ENCODE measurements around the gene PPA2.
"Not testable (repeated sequence)": the region's sequence is repeated elsewhere in the genome, so short reads cannot be mapped to it uniquely, and the experiment has no call there.

The PPA2 gene

DNA sequence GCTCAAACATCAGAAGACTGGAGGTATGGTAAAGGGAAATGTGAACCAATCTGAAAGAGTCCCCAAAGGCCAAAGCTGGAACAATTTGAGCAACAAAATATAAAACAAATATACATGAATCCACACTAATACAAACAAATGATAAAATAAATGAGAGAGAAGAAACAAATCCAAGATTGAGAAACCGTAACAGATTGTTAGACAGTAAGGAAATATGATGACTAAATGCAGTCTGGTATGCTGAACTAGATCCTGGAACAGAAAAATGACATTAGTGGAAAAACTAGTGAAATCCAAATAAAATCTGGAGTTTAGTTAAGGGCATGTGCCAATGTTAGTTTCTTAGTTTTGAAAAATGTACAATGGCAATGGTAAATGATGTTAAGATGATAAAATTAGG is 15.9 kb downstream of the PPA2 start:
- DNase-seq = no peak

DNA sequence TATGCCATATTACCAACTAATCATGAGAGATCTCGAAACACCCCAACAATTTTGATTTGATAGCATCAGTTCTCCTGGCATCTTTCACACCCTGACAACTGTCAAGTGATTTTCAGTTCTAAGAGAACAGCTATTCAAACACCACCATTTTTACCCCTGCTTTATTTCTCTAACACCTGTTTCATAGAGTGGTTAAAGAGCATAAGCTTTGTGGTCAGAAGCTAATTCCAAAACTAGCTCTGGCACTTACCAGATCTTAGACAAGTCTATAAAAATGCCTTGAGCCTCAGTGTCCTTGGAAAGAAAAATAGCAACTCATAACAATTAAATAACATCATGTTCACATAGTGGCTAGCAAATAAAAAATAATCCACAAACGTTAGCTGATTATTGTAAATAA is 17.9 kb downstream of the PPA2 start:
- DNase-seq = no peak

DNA sequence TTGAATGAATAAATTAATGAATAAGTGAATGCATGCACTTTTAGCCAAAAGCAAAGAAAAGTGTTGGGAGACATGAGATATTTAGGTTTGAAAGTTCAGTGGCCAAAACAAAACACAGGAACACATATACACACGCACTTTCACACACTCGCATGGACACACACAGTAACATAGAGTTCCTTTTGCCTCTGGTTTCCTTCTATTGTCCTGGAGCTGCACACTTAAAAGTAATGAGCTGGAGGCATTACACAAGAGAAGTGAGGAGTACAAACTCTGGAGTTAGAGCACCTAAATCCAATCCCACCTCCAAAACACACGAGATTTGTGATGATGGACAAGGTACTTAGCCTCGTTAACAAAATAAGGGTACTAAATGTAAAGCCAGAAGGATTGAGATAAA is 18.7 kb downstream of the PPA2 start:
- no peak for DNase-seq

DNA sequence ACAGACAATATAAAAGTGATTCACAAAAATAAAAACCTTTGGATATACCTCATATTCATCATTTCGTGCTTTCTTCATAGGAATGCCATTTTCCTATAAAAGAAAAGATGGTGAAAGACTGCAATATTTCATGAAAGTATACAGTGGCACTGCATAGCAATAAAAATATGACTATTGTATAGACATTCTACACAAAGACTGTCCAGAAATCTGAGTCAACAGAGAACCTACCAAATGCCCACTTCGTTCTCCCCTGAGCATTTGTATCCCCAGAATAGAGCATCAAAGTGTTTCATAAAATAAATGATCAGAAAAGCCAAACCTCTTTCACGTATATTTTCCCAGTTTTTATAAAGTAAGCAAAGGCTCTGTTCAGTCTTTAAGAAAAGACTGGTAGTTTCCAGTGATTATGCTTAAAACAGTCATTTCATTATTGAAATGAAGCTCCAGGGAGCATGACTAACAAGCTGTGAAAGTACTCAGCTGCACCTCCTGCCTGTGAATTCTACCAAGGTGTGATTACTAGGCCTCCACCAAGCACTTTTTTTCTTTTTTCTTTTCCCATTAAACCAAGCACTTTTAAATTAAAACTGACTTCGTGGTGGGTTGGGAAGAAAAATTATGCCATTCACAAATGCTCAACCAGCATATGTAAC is 20.2 kb downstream of the PPA2 start:
- DNase-seq = no peak

DNA sequence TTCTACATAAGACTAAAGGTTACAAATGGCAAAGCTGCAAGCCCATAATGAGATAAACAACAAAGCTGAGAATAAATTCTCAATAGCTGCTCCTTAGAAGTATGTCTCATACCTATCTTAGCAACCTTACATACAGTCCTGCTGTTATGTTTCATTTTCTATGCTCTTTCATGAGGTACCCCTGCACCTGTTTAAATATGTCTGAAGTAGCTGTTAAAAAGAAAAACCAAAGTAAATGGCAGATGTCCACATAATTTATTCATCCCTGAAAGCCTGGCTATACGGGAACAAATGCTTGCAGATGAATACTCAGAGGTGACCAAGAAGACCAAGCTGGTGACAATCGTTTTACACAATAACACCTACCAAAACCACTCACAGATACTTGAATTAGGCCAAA is 22.5 kb downstream of the PPA2 start:
- DNase-seq = no peak

DNA sequence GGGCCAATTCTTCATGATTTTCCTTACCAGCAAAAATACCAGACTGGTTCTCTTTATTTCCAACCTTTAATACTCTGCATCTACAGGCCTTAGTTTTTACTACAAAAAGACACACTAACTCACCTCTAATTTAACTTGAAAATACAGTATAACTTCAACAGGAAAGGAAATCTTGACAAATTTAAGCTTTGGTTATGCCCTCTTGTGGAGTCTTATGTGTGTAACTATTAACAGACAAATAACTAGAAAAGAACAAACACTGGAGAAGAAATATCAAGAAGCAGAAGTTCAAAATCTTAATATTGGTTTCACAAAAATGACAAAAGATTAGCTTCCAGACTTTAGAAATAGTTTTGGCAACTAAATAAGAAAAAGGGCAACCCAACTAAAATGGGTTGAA is 33.0 kb downstream of the PPA2 start:
- DNase-seq = no peak

DNA sequence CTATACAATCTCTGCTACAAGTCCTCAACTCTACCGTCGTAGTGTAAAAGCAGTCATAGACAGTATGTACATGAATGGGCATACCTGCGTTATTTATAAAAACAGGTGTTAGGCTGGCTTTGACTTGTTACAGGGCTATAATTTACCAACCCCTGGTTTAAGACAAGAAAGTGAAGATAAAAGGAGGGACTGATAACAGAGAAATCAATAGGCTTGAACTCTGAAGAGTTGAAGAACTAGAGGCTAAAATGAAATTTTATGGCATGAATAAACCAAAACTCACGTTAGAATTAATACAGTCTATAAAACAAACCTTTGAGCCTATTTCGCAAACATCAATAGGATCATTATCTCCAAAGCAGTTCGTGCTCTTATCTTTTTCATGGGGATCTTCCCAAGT is 36.2 kb downstream of the PPA2 start:
- DNase-seq = no peak

- DNase-seq = no peak
Observed at GRCh38 chr4:105436414-105436813, 37.4 kb downstream of the PPA2 start.

GRCh38 chr4:105434940-105435339 is 38.9 kb downstream of the PPA2 start:
- DNase-seq = no peak

- no peak for DNase-seq
Observed at GRCh38 chr4:105433421-105433820, 40.4 kb downstream of the PPA2 start.

- DNase-seq = no peak
Observed at GRCh38 chr4:105432438-105432837, 41.4 kb downstream of the PPA2 start.

- DNase-seq = no peak
Observed at GRCh38 chr4:105430811-105431210, 43.1 kb downstream of the PPA2 start.

DNA sequence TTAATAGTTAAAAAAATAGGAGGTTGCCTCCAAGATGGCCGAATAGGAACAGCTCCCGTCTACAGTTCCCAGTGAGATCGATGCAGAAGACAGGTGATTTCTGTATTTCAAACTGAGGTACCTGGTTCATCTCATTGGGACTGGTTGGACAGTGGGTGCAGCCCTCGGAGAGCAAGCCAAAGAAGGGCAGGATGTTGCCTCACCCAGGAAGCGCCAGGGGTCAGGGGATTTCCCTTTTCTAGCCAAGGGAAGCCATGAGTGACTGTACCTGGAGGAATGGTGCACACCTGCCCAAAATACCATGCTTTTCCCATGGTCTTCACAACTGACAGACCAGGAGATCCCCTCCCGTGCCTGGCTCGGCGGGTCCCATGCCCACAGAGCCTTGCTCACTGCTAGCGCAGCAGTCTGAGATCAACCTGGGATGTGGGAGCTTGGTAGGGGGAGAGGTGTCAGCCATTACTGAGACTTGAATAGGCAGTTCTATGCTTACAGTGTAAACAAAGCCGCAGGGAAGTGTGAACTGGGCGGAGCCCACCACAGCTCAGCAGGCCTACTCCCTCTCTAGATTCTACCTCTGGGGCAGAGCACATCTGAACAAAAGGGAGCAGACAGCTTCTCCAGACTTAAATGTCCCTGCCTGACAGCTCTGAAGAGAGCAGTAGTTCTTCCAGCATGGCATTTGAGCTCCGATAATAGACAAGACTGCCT is 47.5 kb downstream of the PPA2 start:
- DNase-seq = no peak

DNA sequence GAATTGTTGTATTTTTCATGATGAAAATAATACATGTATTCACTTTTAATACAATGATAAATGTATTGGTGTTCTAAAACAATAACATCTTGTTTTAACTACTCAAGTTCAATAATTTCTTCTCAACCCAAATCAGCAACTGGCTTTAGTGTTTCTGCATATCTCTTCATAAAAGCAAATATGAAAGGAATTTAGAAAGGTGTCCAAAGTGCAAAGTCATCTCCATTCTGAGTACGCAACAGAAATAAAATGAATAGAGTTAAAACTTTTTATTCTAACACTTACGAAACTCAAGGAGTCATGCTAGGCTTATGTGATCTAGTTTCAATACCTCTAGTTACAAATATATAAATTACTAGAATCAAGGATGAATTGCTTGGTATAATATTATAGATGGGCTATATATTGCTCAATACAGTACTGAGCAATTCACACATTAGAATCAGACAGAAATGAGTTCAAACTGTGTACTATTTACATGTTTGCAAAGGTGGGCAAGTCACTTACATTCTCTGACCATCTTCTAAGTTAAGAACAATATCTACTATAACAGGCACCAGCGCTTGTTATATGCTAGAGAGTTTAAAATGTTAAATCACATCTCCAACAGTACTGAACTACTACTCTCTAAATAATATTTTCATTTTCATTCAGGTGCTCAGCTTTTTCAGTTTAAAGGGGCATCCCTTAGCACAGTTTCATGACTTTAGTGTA is 51.5 kb downstream of the PPA2 start:
- DNase-seq = no peak

- DNase-seq = no peak
Observed at GRCh38 chr4:105417624-105418023, 56.2 kb downstream of the PPA2 start.

DNA sequence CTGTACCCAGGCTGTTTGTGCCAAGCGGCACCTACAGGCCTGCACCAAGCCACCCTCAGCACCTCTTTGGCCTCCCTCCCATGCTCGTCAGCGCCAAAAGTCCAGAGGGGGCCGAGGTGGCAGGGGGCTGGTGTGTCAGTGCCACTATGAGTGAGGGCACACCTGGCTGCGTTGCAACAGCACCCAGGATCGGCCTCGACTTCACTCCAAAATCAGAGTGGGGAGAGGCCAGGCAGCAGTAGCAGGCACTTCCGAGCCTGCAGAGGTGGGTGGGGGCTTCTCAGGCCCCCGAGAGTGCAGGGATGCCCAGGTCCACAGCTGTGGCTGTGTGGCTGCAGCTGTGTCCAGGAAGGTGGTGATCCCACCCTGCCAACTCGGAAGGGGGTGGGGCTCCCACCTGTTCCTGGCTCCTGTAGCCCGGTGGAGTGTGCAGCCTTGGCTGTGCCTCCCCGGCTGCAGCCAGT is 58.5 kb downstream of the PPA2 start:
- no peak for DNase-seq

GRCh38 chr4:105414316-105414715 is 59.5 kb downstream of the PPA2 start:
- no peak for DNase-seq

DNA sequence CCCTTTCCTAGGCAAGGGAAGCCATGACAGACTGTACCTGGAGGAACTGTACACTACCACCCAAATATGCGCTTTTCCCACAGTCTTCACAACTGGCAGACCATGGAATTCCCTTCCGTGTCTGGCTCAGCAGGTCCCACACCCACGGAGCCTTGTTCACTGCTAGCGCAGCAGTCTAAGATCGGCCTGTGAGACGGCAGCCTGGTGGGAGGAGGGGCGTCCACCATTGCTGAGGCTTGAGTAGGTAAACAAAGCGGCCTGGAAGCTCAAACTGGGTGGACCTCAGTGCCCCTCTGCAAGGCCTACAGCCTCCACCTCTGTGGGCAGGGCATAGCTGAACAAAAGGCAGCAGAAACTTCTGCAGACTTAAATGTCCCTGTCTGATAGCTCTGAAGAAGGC is 64.7 kb downstream of the PPA2 start:
- DNase-seq = not testable (repeated sequence)

DNA sequence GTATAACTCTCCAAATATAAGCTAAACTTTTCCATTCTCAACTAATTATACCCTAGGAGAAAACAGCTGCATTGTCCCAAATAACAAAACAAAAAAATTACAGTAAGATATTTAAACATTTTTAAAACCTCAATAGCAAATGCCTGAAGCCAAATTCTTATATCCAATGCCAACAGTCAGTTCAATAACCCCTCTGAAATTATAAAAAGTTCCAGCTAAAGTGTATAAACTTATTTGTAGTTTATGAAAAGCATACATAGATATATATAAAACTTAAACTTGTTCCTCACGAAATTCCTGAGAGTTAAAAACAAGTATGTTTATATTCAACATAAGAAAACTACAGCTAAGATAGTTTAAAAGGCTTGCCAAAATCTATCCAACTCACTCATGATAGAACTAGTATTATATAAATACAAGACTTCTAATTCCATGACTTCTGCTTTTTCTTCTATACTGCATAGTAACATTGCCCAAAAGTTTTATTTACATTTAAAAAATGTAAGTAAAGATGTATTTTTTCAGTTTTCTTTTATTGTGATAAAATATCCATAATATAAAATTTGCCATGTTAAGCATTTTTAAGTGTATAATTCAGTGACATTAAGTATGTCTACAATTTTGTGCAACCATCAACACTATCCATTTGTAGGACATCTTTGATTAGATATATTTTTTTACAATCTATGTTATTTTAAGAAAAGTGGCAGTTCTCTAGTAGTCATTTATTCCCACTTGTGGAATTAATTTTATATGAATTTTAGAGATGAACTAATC is 72.8 kb downstream of the PPA2 start:
- DNase-seq = no peak

- DNase-seq = no peak
Observed at GRCh38 chr4:105399532-105400161, 74.2 kb downstream of the PPA2 start.

GRCh38 chr4:105392858-105393257 is 81.0 kb downstream of the PPA2 start:
- DNase-seq = no peak

- DNase-seq = no peak
Observed at GRCh38 chr4:105389167-105389566, 84.7 kb downstream of the PPA2 start.

GRCh38 chr4:105387466-105387865 is 86.4 kb downstream of the PPA2 start:
- no peak for DNase-seq
